WTC11 (cell line): ENCODE measurements around the gene FANCC. TPM values are rescaled to one million over a fixed set of nuclear protein-coding genes. Genes with fewer than 3 reads are reported as not detected.

Source experiments
- ATAC-seq: fragments of 200-7000 bp; cut with Tn5 transposase; 2 replicates; pipeline ENCODE4 v1.10.0; 2021; ENCODE audit warnings: mild to moderate bottlenecking, moderate library complexity
- CTCF ChIA-PET: fragments of 300-600 bp; sonication (Branson Sonifier 250); formaldehyde crosslinking; loops from one replicate; lab custom pipeline; 2021; ENCODE audit warnings: antibody characterized with exemption; lab: Charles Lee
- POLR2A ChIA-PET: fragments of 350-600 bp; sonication (Branson Sonifier 250); formaldehyde crosslinking; loops from one replicate; lab custom pipeline; 2021; ENCODE audit warnings: antibody characterized with exemption; lab: Charles Lee
- DNase-seq: peaks from one replicate; pipeline ENCODE4 v3.0.0; 2021; ENCODE audit warnings: low spot score
- H3K27ac Mint-ChIP-seq: 2 replicates; pipeline ENCODE4 v1.8.0; 2021; ENCODE audit warnings: mixed read lengths
- H3K27me3 Mint-ChIP-seq: 2 replicates; pipeline ENCODE4 v1.8.0; 2021; ENCODE audit warnings: low read depth, mild to moderate bottlenecking, moderate library complexity, mixed read lengths
- H3K36me3 Mint-ChIP-seq: 2 replicates; pipeline ENCODE4 v1.8.0; 2021; ENCODE audit warnings: mixed read lengths
- H3K4me1 Mint-ChIP-seq: 2 replicates; pipeline ENCODE4 v1.8.0; 2022; ENCODE audit warnings: mixed read lengths
- H3K4me3 Mint-ChIP-seq: 2 replicates; pipeline ENCODE4 v1.8.0; 2021; ENCODE audit warnings: mild to moderate bottlenecking, moderate library complexity, mixed read lengths
- H3K9me3 Mint-ChIP-seq: 2 replicates; pipeline ENCODE4 v1.8.0; 2021; ENCODE audit warnings: mixed read lengths
- AR ChIP-seq: fragments of 250-450 bp; sonication (Bioruptor Pico); IDR thresholded peaks from 2 replicates; pipeline ENCODE4 v1.9.0; 2021; ENCODE audit warnings: mild to moderate bottlenecking
- ARID4B ChIP-seq: sonication (generic); formaldehyde crosslinking; IDR thresholded peaks from 2 replicates; pipeline ENCODE4 v1.8.0; 2023; ENCODE audit warnings: missing genetic modification reagents, mild to moderate bottlenecking, borderline replicate concordance
- CBFB ChIP-seq: sonication (generic); formaldehyde crosslinking; IDR thresholded peaks from 2 replicates; pipeline ENCODE4 v1.8.1; 2022; ENCODE audit warnings: mild to moderate bottlenecking, low read depth, missing genetic modification reagents
- CDX4 ChIP-seq: fragments of 250-450 bp; sonication (Bioruptor Pico); IDR thresholded peaks from 2 replicates; pipeline ENCODE4 v1.9.0; 2021; ENCODE audit warnings: moderate library complexity, mild to moderate bottlenecking, inconsistent platforms, borderline replicate concordance
- GRHL2 ChIP-seq: fragments of 250-450 bp; sonication (Bioruptor Pico); IDR thresholded peaks from 2 replicates; pipeline ENCODE4 v1.8.0; 2022; ENCODE audit warnings: mild to moderate bottlenecking, moderate library complexity; ENCODE audit not compliant: insufficient replicate concordance, severe bottlenecking
- GTF2I ChIP-seq: fragments of 250-450 bp; sonication (Bioruptor Pico); conservative IDR thresholded peaks from 2 replicates; pipeline ENCODE4 v1.4.0; 2021; ENCODE audit warnings: mild to moderate bottlenecking
- IRF1 ChIP-seq: sonication (generic); formaldehyde crosslinking; IDR thresholded peaks from 2 replicates; pipeline ENCODE4 v1.8.0; 2023; ENCODE audit warnings: missing genetic modification reagents
- MYBL2 ChIP-seq: sonication (generic); formaldehyde crosslinking; IDR thresholded peaks from 2 replicates; pipeline ENCODE4 v1.8.1; 2023; ENCODE audit warnings: mild to moderate bottlenecking, moderate library complexity, missing genetic modification reagents
- NR3C1 ChIP-seq: sonication (generic); formaldehyde crosslinking; conservative IDR thresholded peaks from 2 replicates; pipeline ENCODE4 v1.8.1; 2023; ENCODE audit warnings: low read depth, mild to moderate bottlenecking, missing genetic modification reagents
- SOX15 ChIP-seq: fragments of 250-450 bp; sonication (Bioruptor Pico); IDR thresholded peaks from 2 replicates; pipeline ENCODE4 v1.9.0; 2021; ENCODE audit warnings: mild to moderate bottlenecking
- STAT6 ChIP-seq: sonication (generic); formaldehyde crosslinking; conservative IDR thresholded peaks from 2 replicates; pipeline ENCODE4 v1.8.1; 2023; ENCODE audit warnings: mild to moderate bottlenecking, low read depth, missing genetic modification reagents, moderate library complexity
- TEAD1 ChIP-seq: sonication (generic); formaldehyde crosslinking; IDR thresholded peaks from 2 replicates; pipeline ENCODE4 v1.8.0; 2022; ENCODE audit warnings: mild to moderate bottlenecking, missing genetic modification reagents
- USF2 ChIP-seq: sonication (generic); formaldehyde crosslinking; IDR thresholded peaks from 2 replicates; pipeline ENCODE4 v1.8.1; 2023; ENCODE audit warnings: mild to moderate bottlenecking, missing genetic modification reagents, moderate library complexity
- ZNF263 ChIP-seq: sonication (generic); formaldehyde crosslinking; IDR thresholded peaks from 2 replicates; pipeline ENCODE4 v1.8.1; 2022; ENCODE audit warnings: low read depth, mild to moderate bottlenecking, moderate library complexity, missing genetic modification reagents
- ZNF425 ChIP-seq: fragments of 250-450 bp; sonication (Bioruptor Pico); conservative IDR thresholded peaks from 2 replicates; pipeline ENCODE4 v1.9.0; 2021; ENCODE audit warnings: mild to moderate bottlenecking
- total RNA-seq: library from RNA; stranded (reverse); gene quantifications from 3 replicates; pipeline ENCODE4 v1.2.3, GENCODE V29; 2021

The FANCC gene
- total RNA-seq, 1 experiment from 2014 or later = 10.9 TPM

- Mint-ChIP-seq H3K27me3 (no peaks in the 10 kb centered on the region), H3K27ac (no peak overlapping the region; the same call in 1 of the 2 replicates), H3K9me3 (no peaks in the 10 kb centered on the region), H3K4me3 (no peak overlapping the region), H3K4me1 (peaks cover 41% of the 10 kb centered on the region), H3K36me3 (no peaks in the 10 kb centered on the region)
- POLR2A ChIA-PET = no interaction called here
- ATAC-seq (no peak), DNase-seq (no peak)
- TF ChIP-seq AR (CRISPR knock-in tag) (no peak), NR3C1 (CRISPR knock-in tag) (no peak), MYBL2 (no peak), IRF1 (no peak)
- CTCF ChIA-PET = interaction anchor here (1.3 kb wide), 1 partner anchor 43 kb away, joined by 4 read pairs; no protein-coding TSS in a partner anchor
Measured at GRCh38 chr9:95211028-95211427, 106.5 kb downstream of the FANCC start.

- CTCF ChIA-PET = interaction anchor here (1.1 kb wide), 1 partner anchor 14 kb away, joined by 5 read pairs; no protein-coding TSS in a partner anchor
- no peak for ATAC-seq
Measured at GRCh38 chr9:95207403-95207802, 110.1 kb downstream of the FANCC start.

More at GRCh38 chr9:95207403-95207802, 110.1 kb downstream of the FANCC start:
- DNase-seq = no peak
- POLR2A ChIA-PET = no interaction called here
- TF ChIP-seq STAT6 (CRISPR knock-in tag) (no peak), CDX4 (CRISPR knock-in tag) (no peak), ZNF425 (no peak), TEAD1 (CRISPR knock-in tag) (no peak), ZNF263 (CRISPR knock-in tag) (no peak), GTF2I (no peak), ARID4B (no peak), GRHL2 (CRISPR knock-in tag) (no peak), NR3C1 (CRISPR knock-in tag) (no peak), SOX15 (CRISPR knock-in tag) (no peak), USF2 (no peak), CBFB (CRISPR knock-in tag) (no peak)
- Mint-ChIP-seq H3K4me1 (peaks cover 19% of the 10 kb centered on the region), H3K27ac (peak overlapping the region; percentile 7; the same call in 1 of the 2 replicates), H3K9me3 (0 out of 2 replicates have a peak, but pooled peaks cover 4% of the 10 kb centered on the region), H3K4me3 (no peak overlapping the region), H3K36me3 (no peaks in the 10 kb centered on the region), H3K27me3 (no peaks in the 10 kb centered on the region)
